ENCODE measurements around the gene ZIK1.

The ZIK1 gene

GRCh38 chr19:57583521-57584416, at the start of gene ZIK1:
TSS of gene ZIK1 (plus strand) at chr19:57584145. CDS start at chr19:57584357, 212 bp downstream.
- DNase-seq, result peak; percentile 92

DNA sequence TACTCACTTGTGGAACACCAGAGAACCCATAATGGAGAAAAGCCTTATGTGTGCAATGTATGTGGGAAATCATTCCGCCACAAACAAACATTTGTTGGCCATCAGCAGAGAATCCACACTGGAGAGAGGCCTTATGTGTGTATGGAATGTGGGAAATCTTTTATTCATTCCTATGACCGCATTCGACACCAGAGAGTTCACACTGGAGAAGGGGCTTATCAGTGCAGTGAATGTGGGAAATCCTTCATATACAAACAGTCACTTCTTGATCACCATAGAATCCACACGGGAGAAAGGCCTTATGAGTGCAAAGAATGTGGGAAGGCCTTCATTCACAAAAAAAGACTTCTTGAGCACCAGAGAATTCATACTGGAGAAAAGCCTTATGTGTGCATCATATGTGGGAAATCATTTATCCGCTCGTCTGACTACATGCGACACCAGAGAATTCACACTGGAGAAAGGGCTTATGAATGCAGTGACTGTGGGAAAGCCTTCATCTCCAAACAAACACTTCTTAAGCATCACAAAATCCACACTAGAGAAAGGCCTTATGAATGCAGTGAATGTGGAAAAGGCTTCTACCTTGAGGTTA, 45.9 kb upstream of the ZIK1 start:
- no peak for DNase-seq

DNA sequence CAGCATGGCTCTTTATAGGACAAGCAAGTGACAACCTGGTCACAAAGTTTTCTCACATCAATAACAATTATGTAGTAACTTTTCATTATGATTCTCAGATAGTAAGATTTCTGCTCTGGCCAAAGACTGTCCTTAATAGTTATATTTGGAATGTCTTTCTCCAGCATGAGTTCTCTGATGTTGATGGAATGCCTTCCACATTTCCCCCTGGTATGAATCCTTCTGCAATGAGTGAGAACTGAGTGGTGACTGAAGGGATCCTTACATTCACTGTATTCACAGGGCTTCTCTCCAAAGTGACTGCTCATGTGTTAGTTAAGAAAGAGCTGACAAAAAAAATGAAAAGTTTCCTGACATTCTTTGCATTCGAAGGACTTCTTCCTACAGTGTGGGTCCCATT, 37.4 kb upstream of the ZIK1 start:
- DNase-seq, result no peak

DNA sequence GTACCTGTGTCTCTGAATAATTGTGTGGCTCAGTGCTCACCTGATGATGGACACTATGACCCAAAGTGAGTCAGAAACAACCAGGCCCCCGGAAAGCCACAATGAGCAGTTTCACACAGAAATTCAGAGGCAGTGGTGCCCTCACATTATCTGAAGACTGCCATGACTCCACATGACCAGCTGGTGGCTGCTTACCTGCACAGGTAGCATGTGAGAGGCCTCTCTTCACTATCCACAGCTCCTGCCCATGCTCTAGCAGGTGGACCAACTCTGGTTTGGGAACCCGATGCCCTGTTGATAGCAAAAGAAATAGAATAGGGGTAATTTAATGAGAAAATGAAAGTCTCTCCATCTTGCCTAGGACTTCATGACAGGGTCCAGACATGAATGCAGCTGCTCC, 31.5 kb upstream of the ZIK1 start:
- no peak for DNase-seq

- no peak for DNase-seq
Measured at GRCh38 chr19:57557659-57558058, 26.3 kb upstream of the ZIK1 start.

DNA sequence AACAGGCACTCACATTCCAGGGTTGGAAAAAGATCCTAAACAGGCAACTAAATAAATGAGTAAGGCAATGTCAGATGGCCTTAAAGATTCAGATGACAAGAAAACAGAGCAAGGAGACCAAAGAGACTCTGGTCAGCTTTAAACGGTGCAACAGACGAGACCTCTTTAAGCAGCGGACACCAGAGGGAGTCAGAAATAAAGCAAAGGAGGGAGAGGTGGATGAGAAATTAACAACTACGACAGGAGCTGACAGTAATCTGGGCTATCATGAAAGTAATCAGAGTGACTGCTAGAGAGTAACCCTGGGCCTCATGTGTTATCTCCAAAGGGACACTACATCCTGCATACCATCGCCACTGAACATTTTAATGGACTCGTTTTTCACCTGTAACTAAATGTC, 25.4 kb upstream of the ZIK1 start:
- DNase-seq, result no peak

DNA sequence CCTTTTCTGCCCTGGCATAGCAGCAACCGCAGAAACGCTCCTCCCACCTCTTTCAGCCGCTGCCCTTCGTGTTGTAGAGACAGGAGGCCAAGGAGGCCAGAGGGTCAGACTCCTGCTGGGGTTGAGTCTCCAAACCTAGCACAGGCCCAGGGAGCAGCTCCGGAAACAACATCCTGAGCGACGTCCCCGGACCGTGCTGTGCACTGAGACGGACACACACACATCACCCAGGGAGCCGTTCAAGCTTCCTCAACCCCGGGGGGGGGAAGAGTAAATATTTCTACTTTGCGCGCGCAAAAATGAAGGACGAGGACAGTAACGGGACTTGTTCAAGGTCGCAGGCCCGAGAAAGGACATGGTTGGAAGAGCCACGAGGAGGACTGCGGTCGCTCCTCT, 24.9 kb upstream of the ZIK1 start:
- peak; percentile 58 for DNase-seq

DNA sequence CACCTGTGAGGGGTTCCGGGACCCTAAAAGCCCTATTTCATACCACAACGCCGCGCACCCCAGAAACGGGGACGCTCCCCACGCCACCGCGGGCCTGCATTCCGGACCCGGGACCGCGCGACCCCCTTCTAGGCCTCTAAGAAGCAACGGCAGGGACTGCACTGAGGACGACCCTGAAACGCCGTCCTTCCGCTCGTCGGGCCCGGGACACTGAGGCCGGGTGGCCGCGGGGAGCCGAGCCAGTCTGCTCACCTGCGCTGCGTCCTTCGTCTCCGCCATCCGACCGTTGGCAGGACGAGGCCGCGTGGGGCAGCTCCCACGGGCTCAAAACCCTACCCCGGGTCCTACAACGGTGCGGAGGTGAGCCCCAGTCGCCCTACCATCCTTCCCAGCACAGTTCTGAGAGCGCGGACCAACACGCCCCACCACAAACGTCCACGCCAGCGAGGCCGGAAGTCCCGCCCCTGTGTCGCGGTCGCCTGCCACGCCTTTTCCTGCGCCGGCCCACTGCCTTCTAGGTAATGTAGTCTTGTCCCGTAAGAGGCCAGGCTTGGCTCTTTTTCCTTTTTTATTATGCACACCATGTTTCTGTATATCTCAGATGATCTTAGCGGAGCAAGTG, 24.4 kb upstream of the ZIK1 start, which contains the start of gene ZNF550:
ZNF550 (minus strand) TSS at position 460 of the 622 bp plus-strand sequence; CDS start at position 279, 181 bp downstream.
- DNase-seq, result peak; percentile 89

DNA sequence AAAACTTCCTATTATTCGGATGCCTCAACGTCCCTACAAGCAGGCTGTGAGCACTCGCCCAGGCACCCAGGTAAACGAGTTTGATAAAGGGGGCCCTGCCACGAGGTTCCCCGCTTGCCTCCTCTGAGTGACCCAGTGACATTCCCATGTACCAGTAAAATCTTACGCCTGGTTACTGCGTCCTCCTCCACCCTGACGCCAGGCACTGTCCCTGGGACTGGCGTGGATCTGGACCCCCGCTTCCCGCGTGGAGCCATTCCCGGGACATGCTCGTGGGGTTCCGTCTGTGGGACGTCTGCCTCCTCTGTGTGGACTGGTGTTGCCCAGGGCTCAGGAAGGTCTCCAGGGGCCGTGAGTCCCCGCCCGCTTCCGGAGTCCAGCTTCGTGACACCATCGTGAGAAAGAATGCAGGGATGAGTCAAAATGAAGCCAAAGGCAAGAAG, 23.9 kb upstream of the ZIK1 start:
- DNase-seq, result no peak

- DNase-seq, result no peak
Measured at GRCh38 chr19:57563547-57563946, 20.4 kb upstream of the ZIK1 start.

- peak; percentile 19 for DNase-seq
Measured at GRCh38 chr19:57566396-57567265, 17.3 kb upstream of the ZIK1 start.

GRCh38 chr19:57570707-57571106, 13.2 kb upstream of the ZIK1 start:
- DNase-seq, result no peak

- DNase-seq, result peak; percentile 4
Measured at GRCh38 chr19:57572415-57572947, 11.5 kb upstream of the ZIK1 start.

GRCh38 chr19:57576661-57577060, 7.3 kb upstream of the ZIK1 start:
- no peak for DNase-seq

DNA sequence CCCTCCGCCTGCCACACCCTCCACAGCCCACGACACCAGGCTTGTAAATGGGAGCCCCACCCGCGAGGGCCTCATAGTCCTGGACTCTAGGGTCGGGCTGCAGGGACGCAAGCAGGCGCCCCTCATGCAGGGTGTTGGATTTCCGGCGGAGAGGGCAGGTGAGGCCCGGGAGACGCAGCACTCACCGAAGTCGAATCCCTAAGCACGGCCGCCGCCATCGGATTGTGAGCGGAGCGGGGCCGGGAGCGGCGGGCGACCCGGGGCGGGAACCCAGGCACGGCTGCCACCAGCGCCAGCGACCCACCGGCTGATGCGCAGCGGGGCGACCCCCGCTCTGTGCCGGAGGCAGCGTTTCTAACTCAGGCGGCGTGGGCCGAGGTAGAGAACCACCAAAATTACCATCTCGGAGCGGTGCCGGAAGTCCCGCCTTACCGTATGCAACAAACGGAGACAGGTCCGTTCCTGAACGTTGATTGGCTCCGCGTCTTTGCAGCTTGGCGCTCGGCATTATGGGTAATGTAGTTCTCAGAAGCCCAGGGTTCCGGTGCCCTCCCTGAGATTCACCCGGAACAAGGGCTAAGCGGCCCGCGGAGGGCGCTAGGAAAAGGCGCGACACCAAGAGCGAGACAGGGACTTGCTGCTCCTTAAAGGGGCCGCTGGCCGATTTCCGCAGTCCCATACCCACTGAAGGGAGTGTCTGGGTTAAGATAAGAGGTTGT, 5.3 kb upstream of the ZIK1 start, which contains the start of gene ZNF416:
ZNF416 (minus strand) TSS at position 425 of the 719 bp plus-strand sequence; CDS start at position 218, 207 bp downstream.
- DNase-seq, result peak; percentile 98

- no peak for DNase-seq
Measured at GRCh38 chr19:57583104-57583520, 833 bp upstream of the ZIK1 start.

DNA sequence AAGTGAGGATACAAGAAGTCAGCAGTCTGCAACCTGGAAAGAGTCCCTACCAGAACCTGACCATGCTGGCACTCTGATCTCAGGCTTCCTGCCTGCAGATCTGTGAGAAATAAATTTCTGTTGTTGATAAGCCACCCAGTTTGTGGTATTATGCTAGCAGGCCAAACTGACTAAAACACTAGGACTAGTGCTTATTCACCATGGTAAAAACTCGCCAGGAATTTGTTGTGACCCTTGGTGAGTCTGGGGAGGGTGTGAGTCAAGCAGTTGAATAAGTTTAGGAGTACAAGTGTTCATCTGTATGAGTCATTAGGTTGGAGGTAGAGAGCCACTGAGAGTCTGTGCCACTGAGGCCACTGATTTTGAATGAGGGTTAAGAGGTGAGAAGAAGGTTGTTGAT, 3.6 kb downstream of the ZIK1 start:
- no peak for DNase-seq

- DNase-seq, result no peak
Measured at GRCh38 chr19:57599377-57599760, 15.4 kb downstream of the ZIK1 start.

DNA sequence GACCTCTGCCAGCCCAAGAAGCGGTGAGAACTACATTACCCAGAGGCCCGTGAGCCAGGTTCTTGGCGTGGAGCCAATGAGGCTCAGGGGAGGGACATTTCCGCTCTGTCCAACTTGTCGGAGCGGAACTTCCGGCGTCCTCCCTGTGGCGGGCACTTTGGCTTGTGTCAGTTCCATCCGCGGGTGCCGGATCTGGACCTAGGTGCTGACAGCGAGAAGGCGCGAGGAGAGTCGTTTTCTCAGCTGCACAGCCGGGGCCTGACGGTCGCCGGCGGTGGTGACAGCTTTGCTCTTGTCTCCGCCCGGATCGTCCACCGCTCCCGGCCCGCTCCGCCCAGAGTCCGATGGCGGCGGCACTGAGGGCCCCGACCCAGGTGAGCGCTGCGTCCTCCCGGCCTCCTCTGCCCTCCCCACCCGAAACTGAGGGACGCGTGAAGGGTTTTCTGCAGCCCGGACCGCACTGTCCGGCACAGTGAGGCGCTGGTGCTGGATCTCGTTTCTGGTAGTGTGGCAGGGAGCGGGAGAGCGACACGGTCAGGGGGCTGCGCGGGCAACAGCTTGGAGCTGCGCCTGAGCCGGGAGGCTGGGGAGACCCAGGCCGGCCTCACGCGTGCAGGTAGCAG, 15.9 kb downstream of the ZIK1 start, which contains the start of gene ZNF530:
ZNF530 (plus strand) TSS at position 125 of the 623 bp plus-strand sequence. CDS start 4,461 bp downstream, outside the sequence.
- peak; percentile 96 for DNase-seq

DNA sequence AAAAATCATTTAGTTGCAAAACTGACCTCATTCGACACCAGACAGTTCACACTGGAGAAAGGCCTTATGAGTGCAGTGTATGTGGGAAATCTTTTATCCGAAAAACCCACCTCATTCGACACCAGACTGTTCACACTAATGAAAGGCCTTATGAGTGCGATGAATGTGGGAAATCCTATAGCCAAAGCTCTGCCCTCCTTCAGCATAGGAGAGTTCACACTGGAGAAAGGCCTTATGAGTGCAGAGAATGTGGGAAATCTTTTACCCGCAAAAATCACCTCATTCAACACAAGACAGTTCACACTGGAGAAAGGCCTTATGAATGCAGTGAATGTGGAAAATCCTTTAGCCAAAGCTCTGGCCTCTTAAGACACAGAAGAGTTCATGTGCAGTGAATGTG, 23.0 kb downstream of the ZIK1 start:
- no peak for DNase-seq

GRCh38 chr19:57611113-57611512, 27.2 kb downstream of the ZIK1 start:
- no peak for DNase-seq

Data from islet precursor cell (in vitro differentiated cells).